Effector memory CD4-positive, alpha-beta T cell (primary cell): ENCODE data around the gene BSPH1.

Experiments
- DNase-seq, 3 donors: peaks; one replicate each; pipeline ENCODE4 v3.0.0-alpha.2; 2020
- H3K27ac ChIP-seq: 2 replicates; pipeline ENCODE4 v1.7.0; 2013; ENCODE audit warnings: mild to moderate bottlenecking, low read length, moderate library complexity; ENCODE audit not compliant: insufficient read depth, poor library complexity, severe bottlenecking
- H3K27me3 ChIP-seq: replicated peaks from 2 replicates; pipeline ENCODE4 v1.7.0; 2013; ENCODE audit warnings: mild to moderate bottlenecking, low read length; ENCODE audit not compliant: insufficient read depth, control insufficient read depth, poor library complexity, severe bottlenecking
- H3K36me3 ChIP-seq: 2 replicates; pipeline ENCODE4 v1.7.0; 2013; ENCODE audit warnings: mild to moderate bottlenecking, low read length, moderate library complexity; ENCODE audit not compliant: control insufficient read depth, insufficient read depth
- H3K4me1 ChIP-seq: 2 replicates; pipeline ENCODE4 v1.7.0; 2013; ENCODE audit warnings: low read length, mild to moderate bottlenecking; ENCODE audit not compliant: control insufficient read depth, insufficient read depth, poor library complexity, severe bottlenecking
- H3K4me3 ChIP-seq: 2 replicates; pipeline ENCODE4 v1.7.0; 2013; ENCODE audit warnings: low read length, low read depth, mild to moderate bottlenecking; ENCODE audit not compliant: insufficient read depth, poor library complexity, severe bottlenecking
- H3K9me3 ChIP-seq: 2 replicates; pipeline ENCODE4 v1.7.0; 2013; ENCODE audit warnings: mild to moderate bottlenecking, low read length, moderate library complexity; ENCODE audit not compliant: control insufficient read depth
- total RNA-seq, 3 donors: gene quantifications; one replicate each; lab custom pipeline; 2026; lab: John Stamatoyannopoulos, UW

BSPH1 gene, protein sequence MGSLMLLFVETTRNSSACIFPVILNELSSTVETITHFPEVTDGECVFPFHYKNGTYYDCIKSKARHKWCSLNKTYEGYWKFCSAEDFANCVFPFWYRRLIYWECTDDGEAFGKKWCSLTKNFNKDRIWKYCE
- 0 reads per million in 3 donors for total RNA-seq

DNA sequence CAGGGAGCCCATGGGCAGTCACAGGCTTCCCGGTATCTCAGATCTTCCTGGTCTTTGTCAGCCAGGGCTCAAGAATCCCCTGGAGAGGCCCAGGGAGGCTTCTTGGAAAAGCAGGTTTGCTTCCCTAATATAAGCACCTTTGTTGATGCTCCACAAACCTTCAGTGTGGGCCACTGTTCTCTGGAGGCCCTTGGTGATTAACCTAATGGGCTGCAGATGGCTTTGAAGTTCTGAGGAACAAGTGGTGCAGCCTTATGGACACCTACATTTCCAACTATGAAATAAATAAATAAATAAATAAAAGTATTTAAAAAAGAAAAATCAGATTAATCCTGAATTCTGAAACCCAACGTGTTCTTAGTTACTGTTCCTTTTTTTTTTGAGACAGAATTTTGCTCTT is at the start of gene BSPH1:
BSPH1 (minus strand) TSS at position 101 of the 400 bp plus-strand sequence; CDS start at position 12, 89 bp downstream.
- Histone ChIP-seq H3K4me1 (no peaks in the 10 kb centered on the region), H3K9me3 (no peaks in the 10 kb centered on the region), H3K4me3 (no peak within 1 kb of the TSS), H3K27ac (no peak within 1 kb of the TSS), H3K27me3 (no peaks in the 10 kb centered on the region), H3K36me3 (no peaks in the 10 kb centered on the region)
- DNase-seq, result no peak

DNA sequence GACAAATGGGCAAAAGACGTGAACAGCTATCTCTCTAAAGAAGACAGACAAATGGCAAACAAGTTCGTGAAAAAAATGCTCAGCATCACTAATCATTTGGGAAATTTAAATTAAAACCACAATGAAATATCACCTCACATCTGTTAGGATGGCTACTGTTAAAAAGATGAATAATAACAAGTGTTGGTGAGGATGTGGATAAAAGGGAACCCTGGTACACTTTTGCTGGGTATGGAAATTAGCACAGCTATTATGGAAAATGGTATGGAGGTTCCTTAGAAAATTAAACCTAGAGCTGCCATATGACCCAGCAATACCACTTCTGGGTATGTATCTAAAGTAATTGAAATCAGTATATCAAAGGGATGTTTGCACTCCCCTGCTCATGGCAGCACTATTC is 44.8 kb upstream of the BSPH1 start:
- no peaks in the 10 kb centered on the region for H3K36me3 ChIP-seq
- H3K9me3 ChIP-seq, result peaks cover 5% of the 10 kb centered on the region
- H3K4me1 ChIP-seq, result no peaks in the 10 kb centered on the region
- DNase-seq, result no peak
- H3K4me3 ChIP-seq, result no peak overlapping the region
- no peak overlapping the region for H3K27ac ChIP-seq
- no peaks in the 10 kb centered on the region for H3K27me3 ChIP-seq

DNA sequence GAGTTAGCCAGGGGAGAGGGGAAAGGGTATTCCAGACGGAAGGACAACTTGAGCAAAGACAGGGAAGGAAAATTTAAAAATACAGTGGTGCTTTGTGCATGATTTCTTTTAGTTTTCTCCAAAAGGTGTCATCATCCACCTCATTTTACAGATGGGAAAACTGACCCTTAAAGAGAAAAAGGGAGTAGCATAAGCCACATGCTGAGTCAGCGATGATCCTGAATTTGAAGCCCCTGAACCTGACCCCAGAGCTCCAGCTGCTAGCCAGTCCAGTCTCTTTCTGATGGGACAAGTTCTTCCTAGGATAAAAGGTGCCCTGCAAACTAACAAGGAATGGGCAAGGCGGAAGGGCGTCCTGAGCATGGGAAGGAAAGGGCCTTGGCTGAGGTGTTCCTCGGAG is 41.6 kb upstream of the BSPH1 start:
- DNase-seq, result no peak
- H3K4me1 ChIP-seq, result no peaks in the 10 kb centered on the region
- no peaks in the 10 kb centered on the region for H3K36me3 ChIP-seq
- H3K27me3 ChIP-seq, result no peaks in the 10 kb centered on the region
- H3K4me3 ChIP-seq, result no peak overlapping the region
- H3K27ac ChIP-seq, result no peak overlapping the region
- peaks cover 5% of the 10 kb centered on the region for H3K9me3 ChIP-seq

DNA sequence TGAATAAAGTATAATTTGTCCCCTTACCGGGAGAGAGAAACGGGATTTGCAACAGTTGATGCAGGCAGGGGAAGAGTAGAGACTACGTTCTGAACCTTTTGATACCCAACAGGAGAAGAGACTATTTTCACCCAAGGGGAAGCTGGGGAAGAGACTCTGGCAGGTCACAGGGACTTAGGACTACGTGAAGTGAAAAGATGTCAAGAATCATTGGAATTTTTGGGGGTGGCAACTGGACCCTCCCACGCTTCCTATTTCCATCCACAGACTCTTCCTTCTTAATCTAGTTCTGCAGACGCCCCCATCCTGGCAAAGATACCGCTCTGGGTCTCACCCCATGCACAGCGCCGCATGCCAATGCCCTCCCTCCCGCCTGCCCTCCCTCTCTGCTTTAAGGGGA is 38.1 kb upstream of the BSPH1 start:
- H3K27ac ChIP-seq, result no peak overlapping the region
- no peaks in the 10 kb centered on the region for H3K36me3 ChIP-seq
- no peaks in the 10 kb centered on the region for H3K4me1 ChIP-seq
- no peaks in the 10 kb centered on the region for H3K9me3 ChIP-seq
- no peak overlapping the region for H3K4me3 ChIP-seq
- no peaks in the 10 kb centered on the region for H3K27me3 ChIP-seq
- no peak for DNase-seq

DNA sequence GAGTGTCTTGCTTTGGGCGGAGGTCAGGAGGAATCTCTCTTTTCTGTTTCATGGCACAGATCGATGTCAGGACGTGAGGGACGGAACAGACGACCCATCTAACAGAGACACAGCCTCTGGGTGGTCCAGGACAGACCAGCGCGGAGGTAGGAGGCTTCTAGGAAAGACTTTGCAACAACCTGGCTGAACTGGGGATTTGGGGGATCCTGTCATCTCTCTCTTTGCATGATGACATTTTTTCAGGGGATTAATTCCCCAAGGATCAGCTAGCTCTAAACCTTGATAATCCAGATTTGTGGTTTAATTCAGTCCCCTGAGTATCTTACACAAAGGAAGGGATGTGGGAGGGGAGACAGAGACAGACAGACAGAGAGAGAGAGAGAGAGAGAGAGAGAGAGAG is 37.5 kb upstream of the BSPH1 start:
- no peak for DNase-seq
- no peak overlapping the region for H3K27ac ChIP-seq
- H3K4me3 ChIP-seq, result no peak overlapping the region
- no peaks in the 10 kb centered on the region for H3K9me3 ChIP-seq
- H3K36me3 ChIP-seq, result no peaks in the 10 kb centered on the region
- no peaks in the 10 kb centered on the region for H3K27me3 ChIP-seq
- no peaks in the 10 kb centered on the region for H3K4me1 ChIP-seq

DNA sequence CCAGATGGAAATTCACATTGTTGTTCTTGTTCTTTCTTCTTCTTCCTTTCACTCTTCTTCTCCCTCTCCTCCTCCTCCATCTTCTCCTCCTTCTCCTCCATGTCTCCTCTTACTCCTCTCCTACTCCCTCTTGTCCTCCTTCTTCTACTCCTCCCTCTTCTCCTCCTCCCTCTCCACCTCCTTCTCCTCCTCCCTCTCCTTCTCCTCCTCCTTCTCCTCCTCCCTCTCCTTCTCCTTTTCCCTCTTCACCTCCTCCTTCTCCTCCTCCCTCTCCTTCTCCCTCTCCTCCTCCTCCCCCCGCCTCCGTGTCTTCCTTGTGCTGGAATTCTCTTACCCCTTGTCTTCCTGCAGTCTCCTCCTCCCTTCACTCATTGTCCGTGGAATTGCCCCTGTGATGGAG is 33.5 kb upstream of the BSPH1 start:
- Histone ChIP-seq H3K27me3 (no peaks in the 10 kb centered on the region), H3K36me3 (no peaks in the 10 kb centered on the region), H3K4me1 (no peaks in the 10 kb centered on the region), H3K9me3 (no peaks in the 10 kb centered on the region), H3K4me3 (no peak overlapping the region), H3K27ac (no peak overlapping the region)
- no peak for DNase-seq

DNA sequence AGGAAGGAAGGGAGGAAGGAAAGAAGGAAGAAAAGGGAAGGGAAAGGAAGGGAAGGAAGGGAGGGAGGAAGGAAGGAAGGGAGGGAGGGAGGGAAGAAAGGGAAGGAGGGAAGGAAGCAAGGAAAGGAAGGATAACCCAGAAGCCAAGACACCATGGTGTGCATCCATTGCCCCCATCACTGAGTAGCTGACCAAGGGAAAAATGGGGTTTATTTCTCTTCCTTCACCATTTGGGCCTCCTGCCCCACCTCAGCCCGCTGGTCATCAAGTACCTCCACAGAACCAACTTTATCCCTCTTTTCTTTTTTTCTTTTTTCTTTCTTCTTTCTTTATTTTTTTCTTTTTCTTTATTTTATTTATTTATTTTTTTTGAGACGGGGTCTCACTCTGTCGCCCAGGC is 31.5 kb upstream of the BSPH1 start:
- Histone ChIP-seq H3K4me1 (no peaks in the 10 kb centered on the region), H3K27ac (no peak overlapping the region), H3K9me3 (no peaks in the 10 kb centered on the region), H3K36me3 (no peaks in the 10 kb centered on the region), H3K27me3 (no peaks in the 10 kb centered on the region), H3K4me3 (no peak overlapping the region)
- no peak for DNase-seq

DNA sequence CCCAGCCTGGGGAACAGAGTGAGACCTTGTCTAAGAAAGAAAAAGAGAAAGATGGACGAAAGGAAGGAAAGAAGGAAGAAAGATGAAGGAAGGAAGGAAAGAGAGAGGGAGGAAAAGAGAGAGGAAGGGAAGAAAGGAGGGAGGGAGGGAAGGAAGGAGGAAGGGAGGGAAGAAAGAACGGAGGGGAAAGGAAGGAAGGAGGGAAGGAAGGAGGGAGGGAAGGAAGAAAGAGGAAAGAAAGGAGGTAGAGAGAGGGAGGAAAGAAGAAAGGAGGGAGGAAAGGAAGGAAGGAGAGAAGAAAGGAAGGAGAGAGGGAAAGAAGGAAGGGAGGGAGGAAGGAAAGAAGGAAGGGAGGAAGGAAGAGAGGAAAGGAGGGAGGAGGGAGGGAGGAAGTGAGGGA is 31.0 kb upstream of the BSPH1 start:
- Histone ChIP-seq H3K36me3 (no peaks in the 10 kb centered on the region), H3K4me3 (no peak overlapping the region), H3K9me3 (no peaks in the 10 kb centered on the region), H3K27ac (no peak overlapping the region), H3K4me1 (no peaks in the 10 kb centered on the region), H3K27me3 (no peaks in the 10 kb centered on the region)
- DNase-seq, result no peak

DNA sequence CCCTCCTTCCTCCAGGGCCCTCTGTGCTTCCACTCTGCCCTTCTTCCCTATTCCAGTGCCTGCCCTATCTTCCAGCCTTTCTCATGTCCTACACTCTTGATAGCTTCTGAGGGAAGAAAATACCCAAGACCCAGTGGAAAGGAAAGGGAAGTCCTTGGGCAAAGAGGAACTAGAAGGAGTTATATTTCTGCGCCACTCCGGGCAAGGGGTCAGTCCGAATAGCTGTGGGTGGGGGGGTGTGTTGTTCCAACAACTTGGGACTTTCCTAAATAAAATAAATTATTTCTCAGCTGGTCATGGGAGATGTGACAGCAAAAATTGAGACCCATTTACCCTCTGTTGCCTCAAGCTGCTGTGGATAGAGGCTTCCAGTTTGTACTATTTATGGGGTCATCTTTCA is 28.7 kb upstream of the BSPH1 start:
- H3K27me3 ChIP-seq, result no peaks in the 10 kb centered on the region
- H3K36me3 ChIP-seq, result no peaks in the 10 kb centered on the region
- H3K4me3 ChIP-seq, result no peak overlapping the region
- H3K27ac ChIP-seq, result no peak overlapping the region
- H3K9me3 ChIP-seq, result no peaks in the 10 kb centered on the region
- no peaks in the 10 kb centered on the region for H3K4me1 ChIP-seq
- no peak for DNase-seq

DNA sequence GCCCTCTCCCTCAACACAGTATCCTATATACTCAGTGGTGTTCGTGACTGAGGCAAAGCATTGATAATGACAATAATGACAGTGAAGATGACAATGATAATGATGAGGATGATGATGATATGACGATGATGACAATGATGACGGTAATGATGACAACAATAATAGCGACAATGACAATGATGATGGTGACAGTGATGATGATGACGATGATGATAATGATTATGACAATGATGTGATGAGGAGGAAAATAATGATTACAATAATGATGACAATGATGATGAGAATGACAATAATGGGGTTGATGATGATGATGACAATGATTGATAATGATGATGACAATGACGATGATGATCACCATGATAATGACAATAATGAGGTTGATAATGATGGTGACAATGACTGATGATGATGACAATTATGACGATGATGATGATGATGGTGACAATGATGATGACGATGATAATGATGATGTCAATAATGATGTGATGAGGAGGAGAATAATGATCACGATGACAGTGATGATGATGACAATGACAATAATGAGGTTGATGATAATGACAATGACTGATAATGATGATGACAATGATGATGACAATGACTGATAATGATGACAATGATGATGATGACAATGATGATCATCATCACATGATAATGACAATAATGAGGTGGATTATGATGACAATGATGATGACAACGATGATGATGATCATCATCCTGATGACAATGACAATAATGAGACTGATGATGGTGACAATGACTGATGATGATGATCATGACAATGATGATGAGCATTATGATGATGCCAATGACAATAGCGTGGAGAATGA is 19.2 kb upstream of the BSPH1 start:
- H3K4me3 ChIP-seq, result no peak overlapping the region
- no peaks in the 10 kb centered on the region for H3K36me3 ChIP-seq
- DNase-seq, result no peak
- no peak overlapping the region for H3K27ac ChIP-seq
- no peaks in the 10 kb centered on the region for H3K4me1 ChIP-seq
- H3K27me3 ChIP-seq, result peaks cover 4% of the 10 kb centered on the region
- no peaks in the 10 kb centered on the region for H3K9me3 ChIP-seq
